Effector CD8-positive, alpha-beta T cell (primary cell): Measurements from ENCODE around the gene ZBTB2.

Experiments
- DNase-seq: peaks from one replicate; lab custom pipeline; 2025; lab: John Stamatoyannopoulos, UW
- total RNA-seq, 4 experiments: gene quantifications; one replicate each; lab custom pipeline; 2026; lab: John Stamatoyannopoulos, UW

ZBTB2 gene
- total RNA-seq = 84.4 to 108 (median 94.0) reads per million in 4 experiments

- DNase-seq = peak; percentile 56
These were observed at the start of gene ZBTB2 for GRCh38 chr6:151391471-151392413. Gene ZBTB2 (minus strand): TSS chr6:151391559. CDS start chr6:151373637, 17,922 bp downstream.

GRCh38 chr6:151440930-151441329, 49.6 kb upstream of the ZBTB2 start:
- no peak for DNase-seq

GRCh38 chr6:151440498-151440897, 49.1 kb upstream of the ZBTB2 start:
- no peak for DNase-seq

- DNase-seq = no peak
These were observed 46.0 kb upstream of the ZBTB2 start for GRCh38 chr6:151437401-151437800.

GRCh38 chr6:151436802-151437201, 45.4 kb upstream of the ZBTB2 start:
- no peak for DNase-seq

GRCh38 chr6:151436300-151436699, 44.9 kb upstream of the ZBTB2 start:
- no peak for DNase-seq

- no peak for DNase-seq
These were observed 43.0 kb upstream of the ZBTB2 start for GRCh38 chr6:151434369-151434768.

- no peak for DNase-seq
These were observed 41.3 kb upstream of the ZBTB2 start for GRCh38 chr6:151432651-151433050.

GRCh38 chr6:151431337-151431736, 40.0 kb upstream of the ZBTB2 start:
- no peak for DNase-seq

GRCh38 chr6:151430886-151431285, 39.5 kb upstream of the ZBTB2 start:
- no peak for DNase-seq

- no peak for DNase-seq
These were observed 36.9 kb upstream of the ZBTB2 start for GRCh38 chr6:151428093-151428735.

- DNase-seq = no peak
These were observed 34.2 kb upstream of the ZBTB2 start for GRCh38 chr6:151425561-151425960.

GRCh38 chr6:151422981-151423380, 31.6 kb upstream of the ZBTB2 start:
- no peak for DNase-seq

GRCh38 chr6:151417477-151417876, 26.1 kb upstream of the ZBTB2 start:
- DNase-seq = no peak

GRCh38 chr6:151414641-151415260, 23.4 kb upstream of the ZBTB2 start:
- no peak for DNase-seq

GRCh38 chr6:151413372-151414145, 22.2 kb upstream of the ZBTB2 start:
- DNase-seq = peak; percentile 22

- DNase-seq = no peak
These were observed 21.6 kb upstream of the ZBTB2 start for GRCh38 chr6:151412909-151413308.

GRCh38 chr6:151409679-151410078, 18.3 kb upstream of the ZBTB2 start:
- no peak for DNase-seq

GRCh38 chr6:151409260-151409659, 17.9 kb upstream of the ZBTB2 start:
- DNase-seq = no peak

GRCh38 chr6:151408858-151409257, 17.5 kb upstream of the ZBTB2 start:
- DNase-seq = no peak

GRCh38 chr6:151403919-151404308, 12.6 kb upstream of the ZBTB2 start:
- DNase-seq = no peak

GRCh38 chr6:151402228-151402627, 10.9 kb upstream of the ZBTB2 start:
- no peak for DNase-seq
